ENCODE results near the gene HSBP1L1. TPM values are rescaled to one million over a fixed set of nuclear protein-coding genes. Genes with fewer than 3 reads are reported as not detected.

Gene HSBP1L1
- polyA plus RNA-seq, 1 of the 3 experiments (the other 2 are of a cell fraction): 7.4 TPM

- CTCF ChIA-PET: no interaction called here
- Histone ChIP-seq H3K4me2 (no peak overlapping the region), H3K4me3 (ENCODE audit: low read depth in 2 of 2, low read length in 1 of 2) (no peak overlapping the region), H3K36me3 (replicated peaks in 1 of 2; ENCODE audit: control insufficient read depth in 1 of 2, insufficient read depth in 2 of 2, low read length in 1 of 2) (no peaks in the 10 kb centered on the region), H3F3A (replicated peaks; ENCODE audit: insufficient read depth) (no peaks in the 10 kb centered on the region), H4K20me1 (ENCODE audit: insufficient read depth) (no peaks in the 10 kb centered on the region), H3K79me2 (ENCODE audit: insufficient read depth) (no peaks in the 10 kb centered on the region), H2AFZ (ENCODE audit: low read depth) (no peak overlapping the region), H3K9ac (no peak overlapping the region), H3K27ac (ENCODE audit: low read depth in 2 of 2, low read length in 1 of 2) (no peak overlapping the region), H3K9me2 (no peaks in the 10 kb centered on the region), H3K27me3 (ENCODE audit: insufficient read depth) (no peaks in the 10 kb centered on the region), H3K9me3 (no peaks in the 10 kb centered on the region), H3K4me1 (ENCODE audit: control insufficient read depth in 1 of 2, insufficient read depth in 2 of 2, low read depth in 1 of 2, low read length in 1 of 2) (no peaks in the 10 kb centered on the region)
- TF ChIP-seq TAF1 (IDR thresholded peaks at IDR 0.05; ENCODE audit: borderline replicate concordance, low read depth, low read length) (no peak), MEF2A (IDR thresholded peaks at IDR 0.05; ENCODE audit: borderline replicate concordance, low read depth) (no peak), MAX (IDR thresholded peaks at IDR 0.05; ENCODE audit: low read depth) (no peak), POLR2AphosphoS5 (IDR thresholded peaks at IDR 0.05; ENCODE audit: low read depth, low read length) (no peak), USF1 (IDR thresholded peaks at IDR 0.05; ENCODE audit: borderline replicate concordance, low read depth) (no peak), TEAD4 (IDR thresholded peaks at IDR 0.05; ENCODE audit: borderline replicate concordance, insufficient read depth) (no peak), FOXJ3 (CRISPR knock-in tag; IDR thresholded peaks at IDR 0.05) (no peak), YY1 (IDR thresholded peaks at IDR 0.05; ENCODE audit: low read depth) (no peak), FOSL2 (IDR thresholded peaks at IDR 0.05; ENCODE audit: borderline replicate concordance, low read depth) (no peak)
- POLR2A ChIA-PET: no interaction called here
- WGBS (ENCODE audit: low lambda C conversion rate): 28% methylated on average over 3 of the region's 3 CpGs
- DNase-seq: no peak
Observed at GRCh38 chr18:80000877-80001276, 36.4 kb downstream of the HSBP1L1 start.

- H3K27ac ChIP-seq (ENCODE audit: low read depth in 2 of 2, low read length in 1 of 2): no peak overlapping the region
- H3K9ac ChIP-seq: no peak overlapping the region
- no peaks in the 10 kb centered on the region for H4K20me1 ChIP-seq (ENCODE audit: insufficient read depth)
- H3K36me3 ChIP-seq (replicated peaks in 1 of 2; ENCODE audit: control insufficient read depth in 1 of 2, insufficient read depth in 2 of 2, low read length in 1 of 2): no peaks in the 10 kb centered on the region
- no peaks in the 10 kb centered on the region for H3F3A ChIP-seq (replicated peaks; ENCODE audit: insufficient read depth)
- no peak overlapping the region for H2AFZ ChIP-seq (ENCODE audit: low read depth)
- POLR2A ChIA-PET: no interaction called here
- no peak overlapping the region for H3K4me3 ChIP-seq (ENCODE audit: low read depth in 2 of 2, low read length in 1 of 2)
- no peaks in the 10 kb centered on the region for H3K79me2 ChIP-seq (ENCODE audit: insufficient read depth)
- 58% methylated on average over 5 of the region's 5 CpGs for WGBS (ENCODE audit: low lambda C conversion rate)
- no peak for DNase-seq
- H3K9me2 ChIP-seq: no peaks in the 10 kb centered on the region
- no peaks in the 10 kb centered on the region for H3K4me1 ChIP-seq (ENCODE audit: control insufficient read depth in 1 of 2, insufficient read depth in 2 of 2, low read depth in 1 of 2, low read length in 1 of 2)
- H3K27me3 ChIP-seq (ENCODE audit: insufficient read depth): no peaks in the 10 kb centered on the region
- no peaks in the 10 kb centered on the region for H3K9me3 ChIP-seq
- CTCF ChIA-PET: no interaction called here
- H3K4me2 ChIP-seq: no peak overlapping the region
- TF ChIP-seq USF1 (IDR thresholded peaks at IDR 0.05; ENCODE audit: borderline replicate concordance, low read depth) (no peak), EZH2phosphoT487 (IDR thresholded peaks at IDR 0.05; ENCODE audit: borderline replicate concordance, low read depth) (no peak), MXI1 (IDR thresholded peaks at IDR 0.05; ENCODE audit: low read depth, low read length) (no peak), PBX3 (IDR thresholded peaks at IDR 0.05) (no peak), FOXJ3 (CRISPR knock-in tag; IDR thresholded peaks at IDR 0.05) (no peak), CTCF (IDR thresholded peaks at IDR 0.05) (no peak), TEAD4 (IDR thresholded peaks at IDR 0.05; ENCODE audit: borderline replicate concordance, insufficient read depth) (no peak), YY1 (IDR thresholded peaks at IDR 0.05; ENCODE audit: low read depth) (no peak), SMC3 (IDR thresholded peaks at IDR 0.05; ENCODE audit: low read depth, low read length) (no peak), NFIC (IDR thresholded peaks at IDR 0.05; ENCODE audit: borderline replicate concordance) (no peak), REST (IDR thresholded peaks at IDR 0.05; ENCODE audit: low read depth, low read length) (no peak), SIN3A (IDR thresholded peaks at IDR 0.05; ENCODE audit: borderline replicate concordance, low read depth, low read length) (no peak), MEF2A (IDR thresholded peaks at IDR 0.05; ENCODE audit: borderline replicate concordance, low read depth) (no peak), RAD21 (IDR thresholded peaks at IDR 0.05; ENCODE audit: low read length) (no peak), GATA2 (CRISPR knock-in tag; IDR thresholded peaks at IDR 0.05) (no peak), NRF1 (IDR thresholded peaks at IDR 0.05; ENCODE audit: low read depth, low read length) (no peak)
Observed at GRCh38 chr18:80002468-80002867, 38.0 kb downstream of the HSBP1L1 start.
